CD8-positive, alpha-beta memory T cell (primary cell): ENCODE results near the gene SLC2A4RG. TPM values are rescaled to one million over a fixed set of nuclear protein-coding genes. Genes with fewer than 3 reads are reported as not detected.

ENCODE experiments used
- CTCF ChIA-PET: fragments of 350-600 bp; sonication (Branson Sonifier 250); formaldehyde crosslinking; loops from one replicate; lab custom pipeline; 2021; ENCODE audit warnings: antibody characterized with exemption; lab: Charles Lee
- POLR2A ChIA-PET: fragments of 350-600 bp; sonication (Branson Sonifier 250); formaldehyde crosslinking; loops from one replicate; lab custom pipeline; 2021; ENCODE audit warnings: antibody characterized with exemption; lab: Charles Lee
- DNase-seq, 5 donors: peaks; one replicate each; pipeline versions ENCODE4 v3.0.0 to v3.0.0-alpha.2; 2020 to 2022; ENCODE audit warnings: mixed read lengths in 1 of 5
- H3K27ac ChIP-seq: one replicate; pipeline ENCODE4 v1.7.0; 2013; ENCODE audit warnings: low read depth, mild to moderate bottlenecking, low read length, moderate library complexity
- H3K27me3 ChIP-seq: 2 replicates; pipeline ENCODE4 v1.7.0; 2013; ENCODE audit warnings: low read length, mild to moderate bottlenecking; ENCODE audit not compliant: insufficient read depth, poor library complexity, severe bottlenecking
- H3K36me3 ChIP-seq: 2 replicates; pipeline ENCODE4 v1.7.0; 2013; ENCODE audit warnings: mild to moderate bottlenecking, low read length, moderate library complexity; ENCODE audit not compliant: insufficient read depth
- H3K4me1 ChIP-seq: 2 replicates; pipeline ENCODE4 v1.7.0; 2013; ENCODE audit warnings: mild to moderate bottlenecking, low read length, moderate library complexity; ENCODE audit not compliant: insufficient read depth
- H3K4me3 ChIP-seq: 2 replicates; pipeline ENCODE4 v1.7.0; 2013; ENCODE audit warnings: mild to moderate bottlenecking, low read length
- H3K9me3 ChIP-seq: 2 replicates; pipeline ENCODE4 v1.7.0; 2013; ENCODE audit warnings: mild to moderate bottlenecking, low read length
- H3K27ac Mint-ChIP-seq, 8 donors: one replicate each; pipeline ENCODE4 v1.8.0; 2020 to 2021; ENCODE audit warnings: mixed read lengths in 8 of 8, mild to moderate bottlenecking in 6 of 8, inconsistent platforms in 3 of 8, moderate library complexity in 3 of 8
- H3K27me3 Mint-ChIP-seq, 2 donors: one replicate each; pipeline ENCODE4 v1.8.0; 2020 to 2021; ENCODE audit warnings: mixed read lengths in 2 of 2, mild to moderate bottlenecking in 1 of 2, moderate library complexity in 1 of 2
- H3K36me3 Mint-ChIP-seq, 3 donors: one replicate each; pipeline ENCODE4 v1.8.0; 2020 to 2021; ENCODE audit warnings: mixed read lengths in 3 of 3, inconsistent platforms in 1 of 3, mild to moderate bottlenecking in 1 of 3
- H3K4me1 Mint-ChIP-seq, 3 donors: one replicate each; pipeline ENCODE4 v1.8.0; 2020 to 2021; ENCODE audit warnings: mixed read lengths in 3 of 3, inconsistent platforms in 1 of 3, mild to moderate bottlenecking in 1 of 3
- H3K4me3 Mint-ChIP-seq, 7 donors: one replicate each; pipeline ENCODE4 v1.8.0; 2020 to 2021; ENCODE audit warnings: mixed read lengths in 7 of 7, mild to moderate bottlenecking in 6 of 7, moderate library complexity in 4 of 7, inconsistent platforms in 2 of 7
- H3K9me3 Mint-ChIP-seq, 5 donors: one replicate each; pipeline ENCODE4 v1.8.0; 2020 to 2022; ENCODE audit warnings: mixed read lengths in 5 of 5, mild to moderate bottlenecking in 3 of 5, moderate library complexity in 2 of 5, inconsistent platforms in 1 of 5
- polyA plus RNA-seq: library from polyadenylated mRNA; unstranded; fragments of 300-500 nt; fragmentation: Illumina TruSeq; gene quantifications from one replicate; pipeline ENCODE4 v1.2.3, GENCODE V29; 2021
- total RNA-seq, 2 experiments: library from RNA; stranded (reverse); gene quantifications; one replicate each; pipeline ENCODE4 v1.2.3, GENCODE V29; 2021

Gene SLC2A4RG
- total and polyA plus RNA-seq, 3 experiments from 2014 or later: 7.8 to 40.6 (median 37.5) TPM

DNA sequence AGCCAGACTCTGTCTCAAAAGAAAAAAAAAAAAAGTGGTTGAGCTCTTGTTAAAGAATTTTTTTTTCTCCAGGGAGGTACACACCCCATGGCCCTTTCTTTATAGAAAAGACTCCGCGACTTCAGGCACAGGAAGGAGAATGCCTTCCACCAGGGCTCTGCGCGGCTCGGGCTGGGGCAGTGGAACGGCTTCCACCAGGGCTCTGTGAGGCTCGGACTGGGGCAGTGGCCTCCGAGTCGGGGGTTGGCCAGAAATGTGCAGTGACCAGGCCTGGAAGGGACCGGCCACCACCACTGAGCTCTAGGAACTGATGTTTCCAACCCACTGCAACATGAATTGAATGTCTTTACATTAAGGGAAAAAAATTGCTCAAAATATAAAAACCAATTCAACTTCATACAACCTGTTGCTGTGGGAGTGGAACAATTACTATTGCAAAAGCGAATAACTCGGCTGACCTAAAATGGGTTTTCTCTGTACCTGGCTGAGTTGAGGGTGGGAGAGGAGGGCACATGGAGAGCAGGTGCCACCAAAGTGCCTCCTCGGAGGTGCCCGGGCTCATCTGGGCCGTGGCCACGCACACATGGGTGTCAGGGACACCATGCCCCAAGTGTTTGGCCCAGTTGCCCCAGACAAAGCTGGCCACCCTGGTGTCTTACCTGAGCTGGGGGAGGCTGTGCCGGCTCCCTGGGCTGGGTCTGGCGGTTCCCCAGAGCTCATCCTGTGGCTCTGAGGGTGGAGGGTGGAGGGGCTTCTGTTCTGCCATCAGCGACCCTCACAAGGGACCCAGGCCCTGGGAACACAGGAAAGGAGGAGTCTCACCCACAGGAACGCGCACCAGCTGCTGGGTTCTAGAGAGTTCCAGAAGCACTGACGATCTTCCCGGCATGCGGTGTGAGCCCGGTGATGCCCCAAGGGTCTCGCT lies 29.3 kb downstream of the SLC2A4RG start:
- Histone ChIP-seq H3K4me3 (no peak overlapping the region), H3K27me3 (no peaks in the 10 kb centered on the region), H3K27ac (no peak overlapping the region), H3K36me3 (no peaks in the 10 kb centered on the region), H3K9me3 (no peaks in the 10 kb centered on the region), H3K4me1 (no peaks in the 10 kb centered on the region)
- ChIA-PET CTCF (no interaction called here), POLR2A (no interaction called here)
- no peak overlapping the region for H3K27ac Mint-ChIP-seq
- H3K36me3 Mint-ChIP-seq: no peaks in the 10 kb centered on the region
- no peak overlapping the region for H3K4me3 Mint-ChIP-seq
- no peaks in the 10 kb centered on the region for H3K9me3 Mint-ChIP-seq
- DNase-seq: no peak
- H3K27me3 Mint-ChIP-seq: peaks cover 0 to 4% of the 10 kb centered on the region in 2 donors
- no peaks in the 10 kb centered on the region for H3K4me1 Mint-ChIP-seq

DNA sequence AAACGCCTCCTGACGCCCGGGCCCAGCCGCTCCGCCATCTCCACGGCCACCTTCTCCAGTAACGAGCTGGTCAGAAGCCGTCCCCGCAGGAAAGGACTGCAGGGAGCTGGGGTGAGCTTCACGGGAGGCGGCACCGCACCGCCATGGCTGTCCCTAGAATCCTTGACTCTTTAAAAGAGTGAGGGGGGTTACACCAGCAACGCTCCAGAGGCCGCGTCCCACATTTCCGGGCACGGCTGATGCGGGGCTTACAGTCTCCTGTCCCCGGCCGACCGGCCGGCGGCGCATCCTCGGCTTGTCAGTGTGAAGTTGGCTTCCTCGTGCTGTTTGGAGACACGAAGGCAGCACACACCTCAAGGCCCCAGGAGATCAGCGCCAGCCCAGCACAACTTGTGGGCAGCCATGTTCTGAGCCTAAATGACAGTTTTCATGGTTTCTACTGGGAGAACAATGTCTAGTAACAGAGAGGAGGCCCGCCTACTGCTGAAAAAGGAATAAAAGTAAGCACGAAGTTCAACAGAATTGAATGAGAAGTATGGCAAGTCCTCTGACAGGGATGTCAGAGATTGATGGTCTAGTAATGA lies 30.4 kb downstream of the SLC2A4RG start:
- no peaks in the 10 kb centered on the region for H3K27me3 ChIP-seq
- DNase-seq: no peak
- Mint-ChIP-seq H3K9me3 (no peaks in the 10 kb centered on the region), H3K4me1 (peaks cover 0 to 3% (median 3%) of the 10 kb centered on the region in 3 donors), H3K36me3 (no peaks in the 10 kb centered on the region), H3K27me3 (peaks cover 0 to 4% of the 10 kb centered on the region in 2 donors), H3K27ac (no peak overlapping the region), H3K4me3 (no peak overlapping the region)
- no peaks in the 10 kb centered on the region for H3K9me3 ChIP-seq
- H3K4me3 ChIP-seq: no peak overlapping the region
- POLR2A ChIA-PET: no interaction called here
- CTCF ChIA-PET: no interaction called here
- H3K36me3 ChIP-seq: no peaks in the 10 kb centered on the region
- H3K27ac ChIP-seq: no peak overlapping the region
- H3K4me1 ChIP-seq: no peaks in the 10 kb centered on the region

DNA sequence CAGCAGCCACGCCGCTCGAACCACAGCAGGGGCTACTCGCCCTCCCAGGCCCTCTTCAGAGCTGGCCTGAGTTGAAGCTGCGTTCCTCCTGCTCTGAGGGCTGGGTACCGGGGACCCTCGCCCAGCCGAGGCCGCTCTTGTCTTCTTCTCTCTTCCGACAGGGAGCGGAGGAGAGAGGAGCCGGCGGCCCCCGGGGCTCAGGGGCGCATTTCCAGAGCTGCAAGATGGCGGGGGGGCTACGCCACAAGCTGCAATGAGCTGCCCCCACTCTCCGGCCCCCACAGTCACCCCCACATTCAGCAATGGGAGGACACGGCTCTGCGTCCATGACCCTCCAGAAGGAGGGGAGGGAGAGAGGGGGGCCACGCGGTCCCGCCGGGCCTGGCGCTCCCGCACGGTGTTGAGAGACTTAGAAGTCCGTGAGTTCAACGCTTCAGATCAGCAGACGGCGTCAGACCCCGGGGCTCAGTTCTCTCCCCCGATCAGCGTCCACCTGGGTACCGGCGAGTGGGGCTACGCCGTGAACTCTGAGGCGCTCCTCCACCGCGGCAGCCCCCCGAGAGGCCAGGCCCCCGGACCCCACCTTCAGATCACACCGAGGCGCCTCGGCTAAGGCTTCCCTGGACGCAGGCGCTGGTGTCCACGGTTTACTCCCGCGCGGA lies 31.6 kb downstream of the SLC2A4RG start:
- Histone ChIP-seq H3K4me3 (no peak overlapping the region), H3K36me3 (no peaks in the 10 kb centered on the region), H3K9me3 (no peaks in the 10 kb centered on the region), H3K4me1 (no peaks in the 10 kb centered on the region), H3K27me3 (no peaks in the 10 kb centered on the region), H3K27ac (no peak overlapping the region)
- ChIA-PET POLR2A (no interaction called here), CTCF (no interaction called here)
- H3K9me3 Mint-ChIP-seq: no peaks in the 10 kb centered on the region
- no peaks in the 10 kb centered on the region for H3K36me3 Mint-ChIP-seq
- no peak overlapping the region for H3K27ac Mint-ChIP-seq
- peaks cover 0 to 3% (median 3%) of the 10 kb centered on the region in 3 donors for H3K4me1 Mint-ChIP-seq
- DNase-seq: no peak
- H3K27me3 Mint-ChIP-seq: peaks cover 0 to 4% of the 10 kb centered on the region in 2 donors
- H3K4me3 Mint-ChIP-seq: no peak overlapping the region

DNA sequence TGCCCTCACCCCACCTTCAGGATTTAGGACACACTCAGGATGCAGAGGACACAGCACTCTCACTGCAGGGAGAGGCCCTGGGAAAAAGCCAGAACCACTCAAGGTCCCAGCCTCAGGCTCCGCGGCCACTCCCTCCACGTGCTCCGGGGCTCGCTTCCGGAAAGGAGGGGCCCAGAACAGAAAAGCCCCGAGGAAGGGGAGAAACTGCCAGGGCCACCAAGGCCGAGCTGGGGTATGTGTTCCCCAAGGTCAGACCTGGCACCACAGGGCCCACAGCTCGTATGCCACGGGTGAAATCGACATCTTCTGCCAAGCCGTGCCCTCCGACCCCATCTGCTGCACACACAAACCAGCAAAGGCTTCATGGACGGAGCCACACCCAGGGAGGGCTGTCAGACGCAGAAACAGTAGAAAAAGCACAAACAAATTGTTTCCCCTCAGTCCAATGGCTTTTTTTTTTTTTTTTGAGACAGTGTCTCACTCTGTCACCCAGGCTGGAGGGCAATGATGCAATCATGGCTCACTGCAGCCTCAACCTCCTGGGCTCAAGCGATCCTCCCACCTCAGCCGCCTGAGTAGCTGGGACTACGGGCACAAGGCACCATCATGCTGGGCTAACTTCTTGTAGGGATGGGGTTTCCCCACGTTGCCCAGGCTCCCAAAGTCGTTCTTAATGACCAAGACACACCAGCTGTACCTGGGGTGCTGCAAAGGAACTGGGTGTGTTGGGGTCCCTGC lies 33.4 kb downstream of the SLC2A4RG start:
- H3K27me3 ChIP-seq: no peaks in the 10 kb centered on the region
- Mint-ChIP-seq H3K36me3 (no peaks in the 10 kb centered on the region), H3K27me3 (peaks cover 0 to 2% of the 10 kb centered on the region in 2 donors), H3K27ac (peak overlapping the region in 1 of 8 donors; percentile 38), H3K4me3 (no peak overlapping the region), H3K4me1 (peaks cover 0 to 3% (median 3%) of the 10 kb centered on the region in 3 donors), H3K9me3 (no peaks in the 10 kb centered on the region)
- no peak for DNase-seq
- ChIA-PET CTCF (interaction anchor here (2.1 kb wide), 1 partner anchor 9 kb away, joined by 5 read pairs; no protein-coding TSS in a partner anchor), POLR2A (no interaction called here)
- no peaks in the 10 kb centered on the region for H3K36me3 ChIP-seq
- H3K27ac ChIP-seq: no peak overlapping the region
- no peak overlapping the region for H3K4me3 ChIP-seq
- no peaks in the 10 kb centered on the region for H3K4me1 ChIP-seq
- no peaks in the 10 kb centered on the region for H3K9me3 ChIP-seq

DNA sequence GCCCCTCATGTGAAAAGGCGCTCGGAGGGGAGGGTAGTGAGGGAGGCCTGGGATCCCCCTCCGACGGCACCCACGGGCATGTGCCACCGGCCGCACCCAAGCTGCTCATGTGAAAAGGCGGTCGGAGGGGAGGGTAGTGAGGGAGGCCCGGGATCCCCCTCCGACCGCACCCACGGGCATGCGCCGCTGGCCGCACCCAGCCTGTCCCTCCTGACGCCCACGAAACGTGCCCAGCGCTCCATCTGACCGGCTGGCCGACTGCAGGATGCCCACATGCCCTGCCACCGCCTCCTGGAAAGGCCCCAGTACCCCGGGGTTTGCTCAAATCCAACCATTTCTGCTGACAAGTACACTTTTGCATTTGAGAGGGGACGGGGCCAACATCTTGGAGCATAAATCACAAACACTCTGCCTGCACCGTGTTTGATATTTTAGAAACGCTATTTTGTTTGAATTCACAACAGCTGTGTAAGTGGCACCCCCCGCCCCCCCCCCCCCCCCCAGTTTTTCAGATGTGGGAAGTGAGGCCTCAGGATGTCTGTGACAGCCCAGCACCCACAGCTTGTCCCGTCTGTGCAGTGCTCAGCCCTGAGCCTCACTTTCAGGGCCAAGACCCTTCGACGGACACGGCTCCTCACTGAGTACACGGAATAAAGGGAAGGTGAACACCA lies 34.1 kb downstream of the SLC2A4RG start:
- Histone ChIP-seq H3K27me3 (no peaks in the 10 kb centered on the region), H3K27ac (no peak overlapping the region), H3K36me3 (no peaks in the 10 kb centered on the region), H3K4me3 (no peak overlapping the region), H3K4me1 (no peaks in the 10 kb centered on the region), H3K9me3 (no peaks in the 10 kb centered on the region)
- Mint-ChIP-seq H3K4me3 (no peak overlapping the region), H3K9me3 (no peaks in the 10 kb centered on the region), H3K4me1 (peaks cover 0 to 3% (median 3%) of the 10 kb centered on the region in 3 donors), H3K27ac (peak overlapping the region in 2 of 8 donors; percentile 72 to 74), H3K36me3 (no peaks in the 10 kb centered on the region), H3K27me3 (no peaks in the 10 kb centered on the region)
- POLR2A ChIA-PET: no interaction called here
- no peak for DNase-seq
- CTCF ChIA-PET: interaction anchor here (1.7 to 2.7 kb wide), 3 partner anchors 8 to 66 kb away, joined by 3 to 10 read pairs (median 5); partner anchors contain the start of genes ARFRP1 and ZGPAT

DNA sequence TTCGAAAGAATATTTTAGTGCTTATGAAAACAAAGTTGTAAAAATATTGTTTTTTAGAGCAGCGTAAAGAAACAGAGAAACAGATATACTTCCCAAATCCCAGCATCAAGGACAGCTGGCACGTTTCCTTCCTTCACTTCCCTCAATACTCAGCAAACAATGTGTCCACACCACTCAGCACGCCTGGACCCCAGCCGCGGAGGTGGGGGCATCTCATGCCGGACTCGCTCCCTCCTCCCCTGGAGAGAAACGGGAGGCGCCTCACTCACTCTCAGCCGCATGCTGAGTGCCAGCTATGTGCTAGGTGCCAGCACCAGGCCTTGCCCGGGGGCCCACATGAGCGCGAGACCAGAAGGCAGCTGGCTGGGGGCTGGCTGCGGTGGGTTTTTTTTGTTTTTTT lies 34.7 kb downstream of the SLC2A4RG start:
- H3K27me3 Mint-ChIP-seq: no peaks in the 10 kb centered on the region
- peak overlapping the region in 2 of 7 donors; percentile 34 to 40 for H3K4me3 Mint-ChIP-seq
- peaks cover 0 to 3% (median 3%) of the 10 kb centered on the region in 3 donors for H3K4me1 Mint-ChIP-seq
- Histone ChIP-seq H3K27me3 (no peaks in the 10 kb centered on the region), H3K4me1 (no peaks in the 10 kb centered on the region), H3K4me3 (no peak overlapping the region), H3K36me3 (no peaks in the 10 kb centered on the region), H3K9me3 (no peaks in the 10 kb centered on the region), H3K27ac (no peak overlapping the region)
- no peaks in the 10 kb centered on the region for H3K9me3 Mint-ChIP-seq
- H3K36me3 Mint-ChIP-seq: no peaks in the 10 kb centered on the region
- ChIA-PET POLR2A (no interaction called here), CTCF (interaction anchor here (0.9 to 2.7 kb wide), 7 partner anchors 9 to 205 kb away, joined by 3 to 10 read pairs (median 3); partner anchors contain the start of genes ARFRP1, SAMD10 and ZGPAT)
- H3K27ac Mint-ChIP-seq: peak overlapping the region in 2 of 8 donors; percentile 72 to 74
- no peak for DNase-seq
